DND-41 (cell line): ENCODE data around the gene RPS16.

Experiments used
- ATAC-seq: fragments of 200-7000 bp; cut with Tn5 transposase; 3 replicates; pipeline ENCODE4 v1.9.1; 2021; ENCODE audit warnings: low read depth; ENCODE audit not compliant: insufficient read depth
- DNase-seq: peaks from one replicate; pipeline ENCODE4 v3.0.0-alpha.2; 2020
- H2AFZ ChIP-seq: 2 replicates; pipeline ENCODE4 v1.6.0; 2012; ENCODE audit warnings: low read depth, low read length
- H3K27ac ChIP-seq: 2 replicates; pipeline ENCODE4 v1.5.1; 2012; ENCODE audit warnings: low read length, inconsistent platforms
- H3K27me3 ChIP-seq: fragments of 200-600 bp; sonication (generic); 2 replicates; pipeline ENCODE4 v1.6.0; 2012; ENCODE audit warnings: low read length, mild to moderate bottlenecking, inconsistent platforms; ENCODE audit not compliant: insufficient read depth, poor library complexity
- H3K36me3 ChIP-seq: 2 replicates; pipeline ENCODE4 v1.5.1; 2012; ENCODE audit warnings: low read length, inconsistent platforms; ENCODE audit not compliant: insufficient read depth
- H3K4me1 ChIP-seq: 2 replicates; pipeline ENCODE4 v1.5.1; 2012; ENCODE audit warnings: mild to moderate bottlenecking, low read length; ENCODE audit not compliant: insufficient read depth
- H3K4me2 ChIP-seq: 2 replicates; pipeline ENCODE4 v1.6.0; 2012; ENCODE audit warnings: mild to moderate bottlenecking, moderate library complexity, low read length, inconsistent platforms; ENCODE audit not compliant: insufficient read depth
- H3K4me3 ChIP-seq, 2 experiments: fragments of 200-600 bp in 1 of 2; shearing (Covaris generic) in 1 of 2; 2 replicates each; pipeline ENCODE4 v1.5.1; 2012 to 2016; ENCODE audit warnings: inconsistent platforms in 2 of 2, low read length in 2 of 2, mild to moderate bottlenecking in 2 of 2, low read depth in 1 of 2, moderate library complexity in 1 of 2
- H3K79me2 ChIP-seq: 2 replicates; pipeline ENCODE4 v1.6.0; 2012; ENCODE audit warnings: low read length, inconsistent platforms; ENCODE audit not compliant: insufficient read depth
- H3K9ac ChIP-seq: 2 replicates; pipeline ENCODE4 v1.6.0; 2012; ENCODE audit warnings: low read depth, mild to moderate bottlenecking, inconsistent platforms, low read length, moderate library complexity
- H3K9me3 ChIP-seq: 2 replicates; pipeline ENCODE4 v1.5.1; 2012; ENCODE audit warnings: low read length, moderate library complexity, mild to moderate bottlenecking, inconsistent platforms; ENCODE audit not compliant: insufficient read depth, severe bottlenecking
- H4K20me1 ChIP-seq: 2 replicates; pipeline ENCODE4 v1.6.0; 2012; ENCODE audit warnings: low read length; ENCODE audit not compliant: insufficient read depth
- EZH2 ChIP-seq: IDR thresholded peaks from 3 replicates; pipeline ENCODE4 v1.6.1; 2012; ENCODE audit warnings: borderline replicate concordance, low read depth, mild to moderate bottlenecking, moderate library complexity, low read length, inconsistent platforms; ENCODE audit not compliant: severe bottlenecking
- TF ChIP-seq, protein P1 (sequence below): IDR thresholded peaks from 2 replicates; pipeline ENCODE4 v1.5.1; 2012; ENCODE audit warnings: borderline replicate concordance, low read length, moderate library complexity, mild to moderate bottlenecking; ENCODE audit not compliant: poor library complexity, severe bottlenecking; ENCODE audit errors: extremely low read depth

RPS16 gene

DNA sequence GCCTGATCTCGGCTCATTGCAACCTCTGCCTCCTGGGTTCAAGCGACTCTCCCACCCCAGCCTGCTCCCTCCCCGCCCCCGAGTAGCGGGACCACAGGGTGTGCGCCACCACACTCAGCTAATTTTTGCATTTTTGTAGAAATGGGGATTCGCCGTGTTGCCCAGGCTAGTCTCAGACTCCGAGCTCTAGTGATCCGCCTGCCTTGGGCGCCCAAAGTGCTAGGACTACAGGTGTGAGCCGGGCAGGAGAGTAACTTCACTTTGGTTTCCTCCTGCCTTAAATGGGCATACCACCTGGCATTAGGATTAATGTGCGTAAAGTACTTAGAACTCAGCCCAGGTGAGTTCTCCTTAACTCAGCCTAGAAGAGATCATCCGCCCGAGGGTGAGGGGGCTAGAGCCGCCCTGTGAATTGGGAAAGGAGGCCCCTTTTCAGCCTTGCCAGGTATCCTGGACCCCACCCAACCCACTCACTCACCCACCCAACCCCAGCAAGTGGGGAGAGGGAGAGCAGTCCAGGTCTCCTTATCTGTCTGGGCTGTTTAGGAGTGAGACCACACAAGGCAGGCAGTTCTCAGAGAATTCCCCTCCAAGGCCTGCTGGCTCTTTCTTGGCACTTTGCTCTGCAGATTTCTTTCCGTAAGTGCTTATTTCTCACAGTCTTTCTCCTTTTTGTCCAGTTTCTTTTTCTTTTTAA is 30.3 kb downstream of the RPS16 start:
- TF ChIP-seq, protein P1, sequence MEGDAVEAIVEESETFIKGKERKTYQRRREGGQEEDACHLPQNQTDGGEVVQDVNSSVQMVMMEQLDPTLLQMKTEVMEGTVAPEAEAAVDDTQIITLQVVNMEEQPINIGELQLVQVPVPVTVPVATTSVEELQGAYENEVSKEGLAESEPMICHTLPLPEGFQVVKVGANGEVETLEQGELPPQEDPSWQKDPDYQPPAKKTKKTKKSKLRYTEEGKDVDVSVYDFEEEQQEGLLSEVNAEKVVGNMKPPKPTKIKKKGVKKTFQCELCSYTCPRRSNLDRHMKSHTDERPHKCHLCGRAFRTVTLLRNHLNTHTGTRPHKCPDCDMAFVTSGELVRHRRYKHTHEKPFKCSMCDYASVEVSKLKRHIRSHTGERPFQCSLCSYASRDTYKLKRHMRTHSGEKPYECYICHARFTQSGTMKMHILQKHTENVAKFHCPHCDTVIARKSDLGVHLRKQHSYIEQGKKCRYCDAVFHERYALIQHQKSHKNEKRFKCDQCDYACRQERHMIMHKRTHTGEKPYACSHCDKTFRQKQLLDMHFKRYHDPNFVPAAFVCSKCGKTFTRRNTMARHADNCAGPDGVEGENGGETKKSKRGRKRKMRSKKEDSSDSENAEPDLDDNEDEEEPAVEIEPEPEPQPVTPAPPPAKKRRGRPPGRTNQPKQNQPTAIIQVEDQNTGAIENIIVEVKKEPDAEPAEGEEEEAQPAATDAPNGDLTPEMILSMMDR: no peak
- TF ChIP-seq EZH2: no peak
- Histone ChIP-seq H4K20me1 (peaks cover 14% of the 10 kb centered on the region; the same call in 1 of the 2 replicates), H3K4me2 (peak overlapping the region; percentile 74; the same call in 1 of the 2 replicates), H3K4me1 (peaks cover 66% of the 10 kb centered on the region), H3K4me3 (no peak overlapping the region), H2AFZ (no peak overlapping the region), H3K27ac (no peak overlapping the region), H3K27me3 (no peaks in the 10 kb centered on the region), H3K9ac (0 out of 2 replicates have a peak overlapping the region, but pooled peaks have one; percentile 92), H3K79me2 (peaks cover 20% of the 10 kb centered on the region), H3K36me3 (peaks cover 12% of the 10 kb centered on the region), H3K9me3 (no peaks in the 10 kb centered on the region)
- DNase-seq (no peak), ATAC-seq (no peak)

DNA sequence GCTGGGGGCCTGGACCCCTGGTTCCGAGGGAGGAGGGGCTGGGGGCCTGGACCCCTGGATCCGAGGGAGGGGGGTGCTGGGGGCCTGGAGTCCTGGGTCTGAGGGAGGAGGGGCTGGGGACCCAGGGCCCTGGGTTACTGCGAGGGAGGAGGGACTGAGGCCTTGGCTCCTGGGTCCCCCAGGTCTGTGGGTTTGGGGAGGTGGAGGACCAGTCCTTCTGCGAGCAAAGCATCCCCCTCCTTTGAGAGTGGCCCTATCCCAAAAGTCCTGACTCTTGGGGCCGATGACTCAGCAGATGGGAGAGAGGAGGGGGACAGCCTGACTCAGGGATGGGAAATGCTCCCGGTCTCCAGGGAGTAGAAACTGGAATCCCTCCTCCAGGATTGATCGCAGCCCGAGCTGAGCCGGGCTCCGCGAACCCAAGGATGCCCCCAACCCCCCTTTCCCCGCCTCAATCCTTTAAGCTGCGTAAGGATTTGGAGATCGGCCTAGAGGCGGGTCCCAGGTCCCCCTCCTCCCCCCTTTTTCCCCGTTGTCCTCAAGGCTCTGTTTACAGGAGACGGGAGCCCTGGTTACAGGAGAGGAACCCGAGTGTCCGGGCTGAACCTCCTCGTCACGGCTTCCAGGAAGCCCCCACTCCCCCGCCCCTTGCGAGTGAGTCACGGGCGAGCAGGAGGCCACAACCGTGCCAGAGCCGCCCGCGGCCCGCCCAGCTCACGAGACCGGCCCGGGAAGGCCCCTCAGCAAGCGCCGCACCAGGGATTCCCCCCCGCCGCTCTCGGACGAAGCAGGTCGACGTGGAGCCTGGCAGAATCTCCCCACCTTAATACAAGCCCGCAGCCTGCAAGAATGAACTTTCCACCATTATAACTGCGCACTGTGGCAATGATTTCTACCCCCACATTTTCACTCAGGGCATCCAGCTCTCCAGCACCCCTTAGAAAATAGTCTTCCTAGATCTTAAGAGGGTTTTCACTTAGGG is 32.1 kb downstream of the RPS16 start:
- peaks cover 50% of the 10 kb centered on the region for H3K4me1 ChIP-seq
- no peak overlapping the region for H3K4me2 ChIP-seq
- ATAC-seq (no peak), DNase-seq (no peak)
- H4K20me1 ChIP-seq: peaks cover 11% of the 10 kb centered on the region; the same call in 1 of the 2 replicates
- H3K27me3 ChIP-seq: no peaks in the 10 kb centered on the region
- TF ChIP-seq, protein P1: no peak
- no peak for TF ChIP-seq EZH2
- H3K4me3 ChIP-seq: no peak overlapping the region
- peaks cover 18% of the 10 kb centered on the region for H3K79me2 ChIP-seq
- peaks cover 14% of the 10 kb centered on the region for H3K36me3 ChIP-seq
- no peak overlapping the region; the same call in 1 of the 2 replicates for H3K9ac ChIP-seq
- H3K27ac ChIP-seq: no peak overlapping the region
- no peak overlapping the region for H2AFZ ChIP-seq
- no peaks in the 10 kb centered on the region for H3K9me3 ChIP-seq

DNA sequence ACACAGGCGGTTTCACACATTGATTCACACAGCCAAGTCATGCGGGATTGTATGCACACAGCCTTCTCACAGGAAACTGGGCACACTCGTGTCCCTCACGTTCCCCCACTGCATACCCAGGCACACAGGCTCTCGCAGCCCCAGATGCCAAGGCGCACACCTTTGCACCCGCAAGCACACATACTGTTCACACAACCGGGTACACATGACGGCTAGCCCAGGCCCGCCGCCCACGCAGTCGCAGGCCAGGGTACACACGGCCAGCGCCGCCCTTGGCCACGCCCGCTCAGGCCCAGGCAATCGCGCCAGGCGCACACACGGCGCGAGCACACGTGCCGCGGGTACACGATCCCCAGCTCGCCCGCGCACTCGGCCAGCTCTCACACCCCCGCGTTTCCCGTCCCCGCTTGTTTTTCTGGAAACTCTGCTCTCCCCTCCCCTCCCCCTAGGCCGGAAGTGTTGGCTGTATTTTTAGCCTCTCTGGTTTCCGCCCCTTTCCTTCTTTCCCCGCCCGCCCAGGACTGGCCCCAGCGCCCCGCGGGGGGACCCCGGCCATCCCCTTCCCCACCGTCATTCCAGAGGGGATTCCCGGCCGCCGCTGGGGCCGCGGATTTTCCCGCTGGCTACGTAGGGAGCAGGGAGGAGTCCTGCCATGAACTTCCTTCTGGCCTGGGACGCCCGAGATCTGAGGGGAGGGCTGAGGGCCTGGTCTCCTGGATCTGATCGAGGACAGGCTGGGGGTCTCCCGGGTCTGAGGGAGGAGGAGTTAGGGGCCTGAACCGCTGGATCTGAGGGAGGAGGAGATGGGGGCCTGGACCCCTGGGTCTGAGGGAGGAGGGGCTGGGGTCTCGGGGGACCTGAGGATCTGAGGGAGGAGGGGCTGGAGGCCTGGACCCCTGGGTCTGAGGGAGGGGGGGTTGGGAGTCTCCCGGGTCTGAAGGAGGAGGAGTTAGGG is 33.1 kb downstream of the RPS16 start:
- H3K36me3 ChIP-seq: peaks cover 9% of the 10 kb centered on the region; the same call in 1 of the 2 replicates
- H3K27ac ChIP-seq: peak overlapping the region; percentile 52
- H3K9me3 ChIP-seq: no peaks in the 10 kb centered on the region
- H3K4me3 ChIP-seq: peak overlapping the region in 1 of 2 experiments; percentile 45; a peak in 2 of 4 replicates
- H3K27me3 ChIP-seq: no peaks in the 10 kb centered on the region
- H3K4me1 ChIP-seq: peaks cover 50% of the 10 kb centered on the region
- H4K20me1 ChIP-seq: peaks cover 1% of the 10 kb centered on the region; the same call in 1 of the 2 replicates
- ATAC-seq (peak; percentile 30), DNase-seq (peak; percentile 85)
- H3K4me2 ChIP-seq: peak overlapping the region; percentile 61
- H2AFZ ChIP-seq: peak overlapping the region; percentile 67
- H3K9ac ChIP-seq: peak overlapping the region; percentile 48
- TF ChIP-seq EZH2: no peak
- TF ChIP-seq, protein P1: no peak
- H3K79me2 ChIP-seq: peaks cover 8% of the 10 kb centered on the region
